ENCODE data around the gene KIF19. TPM values are rescaled to one million over a fixed set of nuclear protein-coding genes. Genes with fewer than 3 reads are reported as not detected.

KIF19 gene
- total and polyA plus RNA-seq, 4 donors = 4.4 to 5.1 TPM; not detected in 2

DNA sequence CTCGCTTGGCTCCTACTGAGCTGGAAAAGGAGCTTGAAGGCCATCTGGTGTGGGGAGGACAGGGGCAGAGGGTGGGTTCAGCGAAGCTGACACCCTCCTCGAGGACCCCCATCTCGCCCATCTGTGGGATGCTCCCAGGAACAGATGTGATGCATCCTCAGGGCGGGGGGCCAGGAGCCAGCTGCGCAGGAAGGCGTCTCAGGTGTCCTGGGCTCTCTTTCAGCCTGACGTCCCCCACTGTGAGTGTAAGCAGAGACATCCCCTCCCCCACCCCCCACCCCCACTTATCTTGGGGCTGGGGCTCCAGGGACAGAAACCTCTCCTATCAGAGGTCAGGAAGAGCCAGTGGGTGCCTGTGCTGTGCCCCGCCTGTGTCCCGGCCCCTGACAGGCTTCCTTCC is 16.2 kb downstream of the KIF19 start:
- Histone ChIP-seq H3K4me3 (ENCODE audit: low read length in 2 of 2) (no peak overlapping the region), H3K27ac (ENCODE audit: low read depth in 1 of 2, low read length in 2 of 2) (no peak overlapping the region), H3K36me3 (ENCODE audit: control insufficient read depth in 1 of 2, insufficient read depth in 2 of 2, low read length in 1 of 2) (no peaks in the 10 kb centered on the region), H3K9me3 (ENCODE audit: control insufficient read depth, low read length) (no peaks in the 10 kb centered on the region), H3K4me1 (ENCODE audit: control insufficient read depth in 1 of 2, insufficient read depth in 2 of 2, low read length in 2 of 2) (no peaks in the 10 kb centered on the region), H3K27me3 (ENCODE audit: control insufficient read depth in 1 of 2, insufficient read depth in 2 of 2, low read length in 1 of 2) (no peaks in the 10 kb centered on the region)
- DNase-seq (no peak), ATAC-seq (ENCODE audit: low FRiP score) (no peak)
- 77% methylated on average over 10 of the region's 10 CpGs for WGBS, 2 donors
- intact Hi-C loops (cut with DNase I) = no loop called here

DNA sequence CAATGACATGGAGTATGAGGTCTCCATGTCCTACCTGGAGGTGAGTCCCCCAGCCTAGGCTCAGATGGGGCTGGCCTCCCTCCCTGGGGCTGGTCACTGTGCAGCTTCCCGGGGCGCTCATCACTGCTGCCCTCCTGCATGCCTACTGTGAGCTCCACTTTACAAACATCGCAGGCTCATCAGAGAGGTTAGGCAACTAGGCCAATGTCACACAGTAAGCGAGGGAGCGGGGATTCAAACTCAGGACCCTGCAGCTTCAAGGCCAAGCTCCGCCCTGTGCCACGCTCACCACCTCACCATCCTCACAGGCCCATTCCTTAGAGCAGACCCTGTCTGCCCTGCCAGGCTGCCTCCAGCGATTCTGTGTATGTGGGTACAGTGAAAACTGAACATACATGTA is 17.1 kb downstream of the KIF19 start:
- Histone ChIP-seq H3K9me3 (ENCODE audit: control insufficient read depth, low read length) (no peaks in the 10 kb centered on the region), H3K27ac (ENCODE audit: low read depth in 1 of 2, low read length in 2 of 2) (no peak overlapping the region), H3K4me1 (ENCODE audit: control insufficient read depth in 1 of 2, insufficient read depth in 2 of 2, low read length in 2 of 2) (no peaks in the 10 kb centered on the region), H3K4me3 (ENCODE audit: low read length in 2 of 2) (no peak overlapping the region), H3K27me3 (ENCODE audit: control insufficient read depth in 1 of 2, insufficient read depth in 2 of 2, low read length in 1 of 2) (no peaks in the 10 kb centered on the region), H3K36me3 (ENCODE audit: control insufficient read depth in 1 of 2, insufficient read depth in 2 of 2, low read length in 1 of 2) (no peaks in the 10 kb centered on the region)
- intact Hi-C loops (cut with DNase I) = no loop called here
- 82 to 96% methylated on average over 8 of the region's 8 CpGs for WGBS, 2 donors
- DNase-seq (no peak), ATAC-seq (ENCODE audit: low FRiP score) (no peak)

DNA sequence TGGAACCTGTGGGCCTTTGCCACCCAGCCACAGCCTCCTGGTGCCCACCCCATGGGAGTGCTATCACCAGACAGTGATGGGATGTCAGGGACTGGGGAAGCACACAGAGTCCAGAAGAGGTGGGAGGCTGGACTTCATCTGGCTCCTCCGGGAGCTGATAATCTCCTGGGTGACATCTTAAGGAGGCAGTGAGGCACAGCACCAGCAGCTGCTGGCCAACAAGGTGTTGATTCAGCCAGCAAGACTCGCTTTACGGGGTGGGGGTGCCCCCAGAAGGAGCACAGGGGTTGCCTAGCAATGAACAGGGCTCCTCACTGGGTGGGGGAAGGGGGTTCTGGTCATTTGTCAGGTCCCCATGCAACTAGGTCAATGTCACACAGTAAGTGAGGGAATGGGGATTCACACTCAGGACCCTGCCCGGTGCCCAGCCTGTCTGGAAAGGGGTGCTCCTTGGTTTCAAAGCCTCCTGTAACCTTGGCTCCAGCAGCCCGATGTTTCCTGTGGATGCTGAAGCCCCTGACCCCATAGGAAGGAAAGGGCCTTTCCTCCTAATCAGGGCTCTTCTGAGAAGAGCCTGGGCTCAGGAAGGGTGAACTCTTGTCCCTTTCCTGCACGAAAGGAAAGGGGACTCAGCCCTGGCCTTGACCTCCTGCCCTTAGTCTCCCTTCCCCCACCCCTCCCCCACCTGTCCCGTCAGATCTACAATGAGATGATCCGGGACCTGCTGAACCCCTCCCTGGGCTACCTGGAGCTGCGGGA is 17.7 kb downstream of the KIF19 start:
- Histone ChIP-seq H3K4me1 (ENCODE audit: control insufficient read depth in 1 of 2, insufficient read depth in 2 of 2, low read length in 2 of 2) (no peaks in the 10 kb centered on the region), H3K36me3 (ENCODE audit: control insufficient read depth in 1 of 2, insufficient read depth in 2 of 2, low read length in 1 of 2) (no peaks in the 10 kb centered on the region), H3K9me3 (ENCODE audit: control insufficient read depth, low read length) (no peaks in the 10 kb centered on the region), H3K4me3 (ENCODE audit: low read length in 2 of 2) (no peak overlapping the region), H3K27me3 (ENCODE audit: control insufficient read depth in 1 of 2, insufficient read depth in 2 of 2, low read length in 1 of 2) (no peaks in the 10 kb centered on the region), H3K27ac (ENCODE audit: low read depth in 1 of 2, low read length in 2 of 2) (no peak overlapping the region)
- no peak for ATAC-seq (ENCODE audit: low FRiP score)
- intact Hi-C loops (cut with DNase I) = no loop called here
- no peak for DNase-seq
- 65 to 67% methylated on average over 9 of the region's 9 CpGs for WGBS, 2 donors

DNA sequence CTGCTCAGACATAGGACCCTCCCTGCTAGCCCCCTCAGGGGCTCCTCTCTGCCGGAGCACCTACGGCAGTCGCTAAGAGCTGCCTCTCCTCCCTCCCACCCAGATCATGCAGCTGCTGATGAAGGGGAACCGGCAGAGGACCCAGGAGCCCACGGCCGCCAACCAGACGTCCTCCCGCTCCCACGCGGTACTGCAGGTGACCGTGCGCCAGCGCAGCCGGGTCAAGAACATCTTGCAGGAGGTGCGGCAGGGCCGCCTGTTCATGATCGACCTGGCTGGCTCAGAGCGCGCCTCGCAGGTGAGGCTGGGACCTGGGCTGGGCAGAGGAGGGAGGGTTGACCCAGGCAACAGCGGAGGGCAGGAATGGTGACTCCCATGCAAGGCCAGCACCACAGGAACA is 18.6 kb downstream of the KIF19 start:
- no peaks in the 10 kb centered on the region for H3K9me3 ChIP-seq (ENCODE audit: control insufficient read depth, low read length)
- 80 to 81% methylated on average over 21 of the region's 21 CpGs for WGBS, 2 donors
- no peak for ATAC-seq (ENCODE audit: low FRiP score)
- no peaks in the 10 kb centered on the region for H3K27me3 ChIP-seq (ENCODE audit: control insufficient read depth in 1 of 2, insufficient read depth in 2 of 2, low read length in 1 of 2)
- H3K36me3 ChIP-seq (ENCODE audit: control insufficient read depth in 1 of 2, insufficient read depth in 2 of 2, low read length in 1 of 2) = no peaks in the 10 kb centered on the region
- no peak overlapping the region for H3K27ac ChIP-seq (ENCODE audit: low read depth in 1 of 2, low read length in 2 of 2)
- intact Hi-C loops (cut with DNase I) = no loop called here
- no peaks in the 10 kb centered on the region for H3K4me1 ChIP-seq (ENCODE audit: control insufficient read depth in 1 of 2, insufficient read depth in 2 of 2, low read length in 2 of 2)
- DNase-seq = no peak
- no peak overlapping the region for H3K4me3 ChIP-seq (ENCODE audit: low read length in 2 of 2)

DNA sequence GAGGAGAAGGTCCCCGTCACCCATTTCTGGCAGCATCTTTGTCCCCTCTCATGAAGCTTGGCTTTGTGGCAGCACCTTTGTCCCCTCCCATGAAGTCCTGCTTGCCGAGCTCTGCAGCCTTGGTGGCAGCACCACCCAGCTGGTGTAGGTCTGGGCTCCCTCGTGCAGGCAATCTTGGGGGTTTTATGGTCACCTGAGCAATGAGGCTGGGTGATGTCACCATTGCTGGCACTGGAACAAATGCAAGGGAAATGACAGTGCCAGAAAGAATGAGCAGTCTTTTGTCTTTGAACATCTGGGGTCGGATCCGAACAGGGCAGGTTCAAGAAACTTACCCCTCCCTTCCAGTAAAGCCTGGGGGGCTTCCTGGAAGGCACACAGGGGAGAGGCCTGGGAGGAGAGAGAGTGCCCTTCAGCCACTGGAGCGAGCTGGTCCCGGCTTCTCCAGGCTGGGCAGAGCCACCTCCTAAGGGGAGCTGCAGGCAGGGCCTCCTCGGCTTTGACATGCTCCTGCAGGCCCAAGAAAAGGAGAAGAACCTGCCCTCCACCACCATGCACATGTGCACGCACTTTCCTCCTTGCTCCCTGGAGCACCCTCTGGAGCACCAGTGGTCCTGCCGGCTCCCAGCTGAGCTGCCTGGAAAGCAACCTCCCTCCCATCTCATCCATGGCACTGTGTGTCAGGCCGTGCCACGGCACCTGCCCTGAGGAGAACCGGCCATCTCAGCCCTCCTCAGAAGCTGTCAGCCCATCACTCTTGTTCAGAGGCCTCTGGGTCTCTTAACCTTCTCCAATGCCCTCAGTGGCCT is 19.6 kb downstream of the KIF19 start:
- intact Hi-C loops (cut with DNase I) = no loop called here
- DNase-seq (no peak), ATAC-seq (ENCODE audit: low FRiP score) (no peak)
- H3K36me3 ChIP-seq (ENCODE audit: control insufficient read depth in 1 of 2, insufficient read depth in 2 of 2, low read length in 1 of 2) = no peaks in the 10 kb centered on the region
- 80 to 81% methylated on average over 13 of the region's 13 CpGs for WGBS, 2 donors
- no peaks in the 10 kb centered on the region for H3K9me3 ChIP-seq (ENCODE audit: control insufficient read depth, low read length)
- H3K4me1 ChIP-seq (ENCODE audit: control insufficient read depth in 1 of 2, insufficient read depth in 2 of 2, low read length in 2 of 2) = no peaks in the 10 kb centered on the region
- no peaks in the 10 kb centered on the region for H3K27me3 ChIP-seq (ENCODE audit: control insufficient read depth in 1 of 2, insufficient read depth in 2 of 2, low read length in 1 of 2)
- H3K4me3 ChIP-seq (ENCODE audit: low read length in 2 of 2) = no peak overlapping the region
- H3K27ac ChIP-seq (ENCODE audit: low read depth in 1 of 2, low read length in 2 of 2) = no peak overlapping the region

DNA sequence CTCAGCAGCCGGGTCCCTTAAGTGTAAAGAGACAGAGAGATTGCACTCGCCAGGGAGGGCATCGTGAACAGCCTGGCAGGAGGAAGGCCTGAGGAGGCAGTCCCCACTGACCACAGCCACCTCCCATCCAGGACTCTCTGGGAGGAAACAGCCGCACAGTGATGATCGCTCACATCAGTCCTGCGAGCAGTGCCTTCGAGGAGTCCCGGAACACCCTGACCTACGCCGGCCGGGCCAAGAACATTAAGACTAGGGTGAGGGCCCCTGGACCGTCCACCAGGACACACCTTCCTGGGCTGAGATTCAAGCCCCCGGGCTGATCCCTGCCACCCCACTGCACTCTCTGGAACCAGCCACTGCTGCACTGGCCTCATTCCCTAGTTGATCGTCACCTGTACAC is 21.6 kb downstream of the KIF19 start:
- Histone ChIP-seq H3K27ac (ENCODE audit: low read depth in 1 of 2, low read length in 2 of 2) (no peak overlapping the region), H3K4me1 (ENCODE audit: control insufficient read depth in 1 of 2, insufficient read depth in 2 of 2, low read length in 2 of 2) (no peaks in the 10 kb centered on the region), H3K36me3 (ENCODE audit: control insufficient read depth in 1 of 2, insufficient read depth in 2 of 2, low read length in 1 of 2) (no peaks in the 10 kb centered on the region), H3K27me3 (ENCODE audit: control insufficient read depth in 1 of 2, insufficient read depth in 2 of 2, low read length in 1 of 2) (no peaks in the 10 kb centered on the region), H3K4me3 (ENCODE audit: low read length in 2 of 2) (no peak overlapping the region), H3K9me3 (ENCODE audit: control insufficient read depth, low read length) (no peaks in the 10 kb centered on the region)
- WGBS, 2 donors = 79% methylated on average over 14 of the region's 14 CpGs
- intact Hi-C loops (cut with DNase I) = no loop called here
- ATAC-seq (ENCODE audit: low FRiP score) (no peak), DNase-seq (no peak)

DNA sequence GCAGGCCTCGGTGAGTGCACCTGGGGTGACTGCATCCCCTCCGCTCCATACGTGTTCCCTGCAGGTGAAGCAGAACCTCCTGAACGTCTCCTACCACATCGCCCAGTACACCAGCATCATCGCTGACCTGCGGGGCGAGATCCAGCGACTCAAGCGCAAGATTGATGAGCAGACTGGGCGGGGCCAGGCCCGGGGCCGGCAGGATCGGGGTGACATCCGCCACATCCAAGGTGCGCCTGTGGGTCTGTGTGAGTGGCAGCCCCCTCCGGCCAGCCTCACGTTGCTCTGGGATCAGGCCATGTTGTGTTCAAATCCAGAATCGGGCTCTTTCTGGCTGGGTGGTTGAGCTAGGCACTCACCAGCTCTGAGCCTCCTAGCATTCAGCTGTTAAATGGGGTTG is 23.1 kb downstream of the KIF19 start:
- Histone ChIP-seq H3K9me3 (ENCODE audit: control insufficient read depth, low read length) (no peaks in the 10 kb centered on the region), H3K27me3 (ENCODE audit: control insufficient read depth in 1 of 2, insufficient read depth in 2 of 2, low read length in 1 of 2) (no peaks in the 10 kb centered on the region), H3K36me3 (ENCODE audit: control insufficient read depth in 1 of 2, insufficient read depth in 2 of 2, low read length in 1 of 2) (no peaks in the 10 kb centered on the region), H3K4me1 (ENCODE audit: control insufficient read depth in 1 of 2, insufficient read depth in 2 of 2, low read length in 2 of 2) (no peaks in the 10 kb centered on the region), H3K27ac (ENCODE audit: low read depth in 1 of 2, low read length in 2 of 2) (no peak overlapping the region), H3K4me3 (ENCODE audit: low read length in 2 of 2) (no peak overlapping the region)
- WGBS, 2 donors = 64 to 66% methylated on average over 19 of the region's 19 CpGs
- intact Hi-C loops (cut with DNase I) = no loop called here
- ATAC-seq (ENCODE audit: low FRiP score) (no peak), DNase-seq (no peak)

DNA sequence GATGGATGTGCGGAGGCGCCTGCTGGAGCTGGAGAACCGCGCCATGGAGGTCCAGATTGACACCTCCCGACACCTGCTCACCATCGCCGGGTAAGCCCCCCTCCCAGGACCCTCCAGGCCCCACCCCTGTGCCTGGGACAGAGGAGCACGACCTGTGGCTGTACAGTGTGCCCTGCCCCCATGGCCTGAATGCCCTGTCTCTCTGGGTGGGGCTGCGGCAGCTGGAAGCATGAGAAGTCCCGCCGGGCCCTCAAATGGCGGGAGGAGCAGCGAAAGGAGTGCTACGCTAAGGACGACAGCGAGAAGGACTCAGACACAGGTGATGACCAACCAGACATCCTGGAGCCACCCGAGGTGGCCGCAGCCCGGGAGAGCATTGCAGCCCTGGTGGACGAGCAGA is 24.5 kb downstream of the KIF19 start:
- no peak for DNase-seq
- no peak overlapping the region for H3K4me3 ChIP-seq (ENCODE audit: low read length in 2 of 2)
- 80% methylated on average over 20 of the region's 20 CpGs for WGBS, 2 donors
- no peaks in the 10 kb centered on the region for H3K4me1 ChIP-seq (ENCODE audit: control insufficient read depth in 1 of 2, insufficient read depth in 2 of 2, low read length in 2 of 2)
- H3K27me3 ChIP-seq (ENCODE audit: control insufficient read depth in 1 of 2, insufficient read depth in 2 of 2, low read length in 1 of 2) = no peaks in the 10 kb centered on the region
- H3K9me3 ChIP-seq (ENCODE audit: control insufficient read depth, low read length) = no peaks in the 10 kb centered on the region
- no peaks in the 10 kb centered on the region for H3K36me3 ChIP-seq (ENCODE audit: control insufficient read depth in 1 of 2, insufficient read depth in 2 of 2, low read length in 1 of 2)
- ATAC-seq (ENCODE audit: low FRiP score) = no peak
- intact Hi-C loops (cut with DNase I) = no loop called here
- H3K27ac ChIP-seq (ENCODE audit: low read depth in 1 of 2, low read length in 2 of 2) = no peak overlapping the region

Data from aorta (tissue), 5 donors.